ENCODE measurements around the gene SUCNR1. TPM values are rescaled to one million over a fixed set of nuclear protein-coding genes. Genes with fewer than 3 reads are reported as not detected.
"Not testable (repeated sequence)": the region's sequence is repeated elsewhere in the genome, so short reads cannot be mapped to it uniquely, and the experiment has no call there.

The SUCNR1 gene
- polyA plus RNA-seq, 1 donor from 2014 or later = not detected

GRCh38 chr3:151845306-151845905 is 28.0 kb upstream of the SUCNR1 start:
- no peak overlapping the region for H2AFZ ChIP-seq (ENCODE audit: low read depth, low read length)
- TF ChIP-seq CTCF (IDR thresholded peaks at IDR 0.05; ENCODE audit: poor library complexity, severe bottlenecking) (no peak), EZH2 (IDR thresholded peaks at IDR 0.05; ENCODE audit: borderline replicate concordance, insufficient read depth, low read length, poor library complexity, severe bottlenecking) (no peak), POLR2AphosphoS5 (IDR thresholded peaks at IDR 0.05) (no peak), REST (IDR thresholded peaks at IDR 0.05; ENCODE audit: borderline replicate concordance) (no peak), TAF1 (IDR thresholded peaks at IDR 0.05; ENCODE audit: low read depth) (no peak), RAD21 (conservative IDR thresholded peaks at IDR 0.05) (no peak), EP300 (conservative IDR thresholded peaks at IDR 0.05; ENCODE audit: poor library complexity, severe bottlenecking) (no peak), SMC3 (conservative IDR thresholded peaks at IDR 0.05; ENCODE audit: poor library complexity) (no peak), MXI1 (conservative IDR thresholded peaks at IDR 0.05; ENCODE audit: poor library complexity, severe bottlenecking) (no peak)
- no peak overlapping the region for H3K4me2 ChIP-seq (ENCODE audit: low read length)
- no peaks in the 10 kb centered on the region for H3K36me3 ChIP-seq (ENCODE audit: insufficient read depth, low read length)
- H3K4me3 ChIP-seq (ENCODE audit: low read length) = no peak overlapping the region
- no peak overlapping the region for H3K27ac ChIP-seq (ENCODE audit: low read length)
- H3K79me2 ChIP-seq (replicated peaks; ENCODE audit: insufficient read depth, low read length) = no peaks in the 10 kb centered on the region
- H3K9me2 ChIP-seq (ENCODE audit: insufficient read depth, low read length) = no peaks in the 10 kb centered on the region
- no peak overlapping the region for H3K9ac ChIP-seq (ENCODE audit: low read length)
- no peaks in the 10 kb centered on the region for H4K20me1 ChIP-seq (ENCODE audit: insufficient read depth)
- H3K9me3 ChIP-seq (ENCODE audit: low read length) = no peaks in the 10 kb centered on the region
- no peaks in the 10 kb centered on the region for H3F3A ChIP-seq (ENCODE audit: insufficient read depth, low read length, poor library complexity, severe bottlenecking)
- no peaks in the 10 kb centered on the region for H3K27me3 ChIP-seq (ENCODE audit: insufficient read depth, low read depth, low read length)

GRCh38 chr3:151850065-151850464 is 23.4 kb upstream of the SUCNR1 start:
- H3K9me2 ChIP-seq (ENCODE audit: insufficient read depth, low read length); H3K27me3 ChIP-seq (ENCODE audit: insufficient read depth, low read depth, low read length); H3K9ac ChIP-seq (ENCODE audit: low read length); H3K9me3 ChIP-seq (ENCODE audit: low read length); H4K20me1 ChIP-seq (ENCODE audit: insufficient read depth); H3K4me2 ChIP-seq (ENCODE audit: low read length); H3F3A ChIP-seq (ENCODE audit: insufficient read depth, low read length, poor library complexity, severe bottlenecking); H3K79me2 ChIP-seq (replicated peaks; ENCODE audit: insufficient read depth, low read length); H2AFZ ChIP-seq (ENCODE audit: low read depth, low read length); H3K36me3 ChIP-seq (ENCODE audit: insufficient read depth, low read length); H3K27ac ChIP-seq (ENCODE audit: low read length); H3K4me3 ChIP-seq (ENCODE audit: low read length): not testable (repeated sequence)
